GM18502 (cell line): ENCODE data around the gene KIF26B.

Source experiments
- ATAC-seq: cut with Tn5 transposase; IDR thresholded peaks from one replicate; pipeline ENCODE4 v1.9.1; 2021; ENCODE audit warnings: mild to moderate bottlenecking; ENCODE audit not compliant: unreplicated experiment, poor library complexity

Gene KIF26B

GRCh38 chr1:245577191-245578157, 422.7 kb downstream of the KIF26B start:
- no peak for ATAC-seq

- ATAC-seq: no peak
These were observed 423.5 kb downstream of the KIF26B start for GRCh38 chr1:245578308-245578707.

GRCh38 chr1:245578771-245579170, 424.0 kb downstream of the KIF26B start:
- no peak for ATAC-seq

- ATAC-seq: no peak
These were observed 425.1 kb downstream of the KIF26B start for GRCh38 chr1:245579881-245580280.

- ATAC-seq: no peak
These were observed 425.9 kb downstream of the KIF26B start for GRCh38 chr1:245580651-245581050.

GRCh38 chr1:245582026-245582425, 427.2 kb downstream of the KIF26B start:
- ATAC-seq: no peak

GRCh38 chr1:245583081-245583480, 428.3 kb downstream of the KIF26B start:
- ATAC-seq: no peak

GRCh38 chr1:245583575-245584330, 429.0 kb downstream of the KIF26B start:
- no peak for ATAC-seq

GRCh38 chr1:245585252-245585959, 430.6 kb downstream of the KIF26B start:
- no peak for ATAC-seq

GRCh38 chr1:245587435-245588115, 432.8 kb downstream of the KIF26B start:
- no peak for ATAC-seq

GRCh38 chr1:245588116-245588639, 433.4 kb downstream of the KIF26B start:
- no peak for ATAC-seq

- no peak for ATAC-seq
These were observed 434.5 kb downstream of the KIF26B start for GRCh38 chr1:245589316-245589715.

GRCh38 chr1:245589906-245590305, 435.1 kb downstream of the KIF26B start:
- no peak for ATAC-seq

- no peak for ATAC-seq
These were observed 435.9 kb downstream of the KIF26B start for GRCh38 chr1:245590726-245591125.

- no peak for ATAC-seq
These were observed 436.8 kb downstream of the KIF26B start for GRCh38 chr1:245591346-245592188.

GRCh38 chr1:245592189-245592460, 437.3 kb downstream of the KIF26B start:
- ATAC-seq: no peak

- no peak for ATAC-seq
These were observed 443.9 kb downstream of the KIF26B start for GRCh38 chr1:245598524-245599305.

- ATAC-seq: no peak
These were observed 444.8 kb downstream of the KIF26B start for GRCh38 chr1:245599371-245600174.
